ENCODE data around the gene C18orf32. TPM values are rescaled to one million over a fixed set of nuclear protein-coding genes. Genes with fewer than 3 reads are reported as not detected.
A peak's percentile ranks its signal among the peaks of the same experiment; 100 is the strongest.

C18orf32 gene
- total and polyA plus RNA-seq, 10 of the 15 experiments (the other 5 are each of a cell fraction or from before 2014, with no cell fraction given) = 11.5 to 67.0 (median 32.9) TPM

GRCh38 chr18:49491857-49492693, 5.0 kb upstream of the C18orf32 start, which contains the start of gene RPL17 (continued):
- no peak for TF ChIP-seq YBX1 (IDR thresholded peaks at IDR 0.05)
- TF ChIP-seq BACH1 (IDR thresholded peaks at IDR 0.05; ENCODE audit: borderline replicate concordance) = 0 out of 2 replicates have a peak, but pooled peaks have one; percentile 63
- TF ChIP-seq ZNF274 (IDR thresholded peaks at IDR 0.05; ENCODE audit: insufficient read depth, insufficient read length) = no peak
- TF ChIP-seq, protein P1, sequence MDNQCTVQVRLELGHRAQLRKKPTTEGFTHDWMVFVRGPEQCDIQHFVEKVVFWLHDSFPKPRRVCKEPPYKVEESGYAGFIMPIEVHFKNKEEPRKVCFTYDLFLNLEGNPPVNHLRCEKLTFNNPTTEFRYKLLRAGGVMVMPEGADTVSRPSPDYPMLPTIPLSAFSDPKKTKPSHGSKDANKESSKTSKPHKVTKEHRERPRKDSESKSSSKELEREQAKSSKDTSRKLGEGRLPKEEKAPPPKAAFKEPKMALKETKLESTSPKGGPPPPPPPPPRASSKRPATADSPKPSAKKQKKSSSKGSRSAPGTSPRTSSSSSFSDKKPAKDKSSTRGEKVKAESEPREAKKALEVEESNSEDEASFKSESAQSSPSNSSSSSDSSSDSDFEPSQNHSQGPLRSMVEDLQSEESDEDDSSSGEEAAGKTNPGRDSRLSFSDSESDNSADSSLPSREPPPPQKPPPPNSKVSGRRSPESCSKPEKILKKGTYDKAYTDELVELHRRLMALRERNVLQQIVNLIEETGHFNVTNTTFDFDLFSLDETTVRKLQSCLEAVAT (IDR thresholded peaks at IDR 0.05) = peak; percentile 90
- peak; percentile 100 for TF ChIP-seq POLR2AphosphoS5 (IDR thresholded peaks at IDR 0.05; ENCODE audit: low read length)
- TF ChIP-seq, protein P2, sequence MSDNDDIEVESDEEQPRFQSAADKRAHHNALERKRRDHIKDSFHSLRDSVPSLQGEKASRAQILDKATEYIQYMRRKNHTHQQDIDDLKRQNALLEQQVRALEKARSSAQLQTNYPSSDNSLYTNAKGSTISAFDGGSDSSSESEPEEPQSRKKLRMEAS (IDR thresholded peaks at IDR 0.05; ENCODE audit: low read depth, low read length) = peak; percentile 71
- peak; percentile 32 for TF ChIP-seq ZZZ3 (IDR thresholded peaks at IDR 0.05; ENCODE audit: control insufficient read depth, insufficient read length, low read depth)
- TF ChIP-seq, protein P3, sequence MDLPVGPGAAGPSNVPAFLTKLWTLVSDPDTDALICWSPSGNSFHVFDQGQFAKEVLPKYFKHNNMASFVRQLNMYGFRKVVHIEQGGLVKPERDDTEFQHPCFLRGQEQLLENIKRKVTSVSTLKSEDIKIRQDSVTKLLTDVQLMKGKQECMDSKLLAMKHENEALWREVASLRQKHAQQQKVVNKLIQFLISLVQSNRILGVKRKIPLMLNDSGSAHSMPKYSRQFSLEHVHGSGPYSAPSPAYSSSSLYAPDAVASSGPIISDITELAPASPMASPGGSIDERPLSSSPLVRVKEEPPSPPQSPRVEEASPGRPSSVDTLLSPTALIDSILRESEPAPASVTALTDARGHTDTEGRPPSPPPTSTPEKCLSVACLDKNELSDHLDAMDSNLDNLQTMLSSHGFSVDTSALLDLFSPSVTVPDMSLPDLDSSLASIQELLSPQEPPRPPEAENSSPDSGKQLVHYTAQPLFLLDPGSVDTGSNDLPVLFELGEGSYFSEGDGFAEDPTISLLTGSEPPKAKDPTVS (IDR thresholded peaks at IDR 0.05; ENCODE audit: low read depth, low read length) = no peak
- TF ChIP-seq TCF7 (IDR thresholded peaks at IDR 0.05; ENCODE audit: borderline replicate concordance) = no peak
- TF ChIP-seq CBX5 (IDR thresholded peaks at IDR 0.05; ENCODE audit: low read depth) = no peak
- TF ChIP-seq PBX3 (IDR thresholded peaks at IDR 0.05; ENCODE audit: insufficient replicate concordance, low read depth, low read length) = peak; percentile 40
- peak; percentile 91 for TF ChIP-seq SMAD1 (IDR thresholded peaks at IDR 0.05; ENCODE audit: low read depth, partially characterized antibody)
- peak; percentile 86 for TF ChIP-seq HDAC6 (IDR thresholded peaks at IDR 0.05; ENCODE audit: unreplicated experiment)
- no peak for TF ChIP-seq BCL11A (IDR thresholded peaks at IDR 0.05; ENCODE audit: low read depth, low read length)
- 0 out of 2 replicates have a peak, but pooled peaks have one; percentile 23 for TF ChIP-seq KAT2A (conservative IDR thresholded peaks at IDR 0.05; ENCODE audit: control insufficient read depth, low read depth, low read length)
- TF ChIP-seq SPI1 (IDR thresholded peaks at IDR 0.05; ENCODE audit: borderline replicate concordance, insufficient read depth, low read depth, low read length) = peak; percentile 91
- TF ChIP-seq HCFC1 (IDR thresholded peaks at IDR 0.05; ENCODE audit: low read length) = peak; percentile 71
- TF ChIP-seq IRF5 (IDR thresholded peaks at IDR 0.05; ENCODE audit: borderline replicate concordance) = peak; percentile 94
- TF ChIP-seq GATAD2B (conservative IDR thresholded peaks at IDR 0.05; ENCODE audit: low read depth) = peak; percentile 70
- TF ChIP-seq, protein P4, sequence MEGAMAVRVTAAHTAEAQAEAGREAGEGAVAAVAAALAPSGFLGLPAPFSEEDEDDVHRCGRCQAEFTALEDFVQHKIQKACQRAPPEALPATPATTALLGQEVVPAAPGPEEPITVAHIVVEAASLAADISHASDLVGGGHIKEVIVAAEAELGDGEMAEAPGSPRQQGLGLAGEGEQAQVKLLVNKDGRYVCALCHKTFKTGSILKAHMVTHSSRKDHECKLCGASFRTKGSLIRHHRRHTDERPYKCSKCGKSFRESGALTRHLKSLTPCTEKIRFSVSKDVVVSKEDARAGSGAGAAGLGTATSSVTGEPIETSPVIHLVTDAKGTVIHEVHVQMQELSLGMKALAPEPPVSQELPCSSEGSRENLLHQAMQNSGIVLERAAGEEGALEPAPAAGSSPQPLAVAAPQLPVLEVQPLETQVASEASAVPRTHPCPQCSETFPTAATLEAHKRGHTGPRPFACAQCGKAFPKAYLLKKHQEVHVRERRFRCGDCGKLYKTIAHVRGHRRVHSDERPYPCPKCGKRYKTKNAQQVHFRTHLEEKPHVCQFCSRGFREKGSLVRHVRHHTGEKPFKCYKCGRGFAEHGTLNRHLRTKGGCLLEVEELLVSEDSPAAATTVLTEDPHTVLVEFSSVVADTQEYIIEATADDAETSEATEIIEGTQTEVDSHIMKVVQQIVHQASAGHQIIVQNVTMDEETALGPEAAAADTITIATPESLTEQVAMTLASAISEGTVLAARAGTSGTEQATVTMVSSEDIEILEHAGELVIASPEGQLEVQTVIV (IDR thresholded peaks at IDR 0.05; ENCODE audit: borderline replicate concordance, partially characterized antibody) = peak; percentile 73
- TF ChIP-seq CREB1 (IDR thresholded peaks at IDR 0.05; ENCODE audit: low read depth) = peak; percentile 63; the same call in 1 of the 2 replicates
- peak; percentile 100 for TF ChIP-seq TAF1 (IDR thresholded peaks at IDR 0.05; ENCODE audit: borderline replicate concordance, low read depth, low read length)

Data from GM12878 (cell line).